B cell (primary cell): Measurements from ENCODE around the gene EFEMP1.
"Not testable (repeated sequence)": the region's sequence is repeated elsewhere in the genome, so short reads cannot be mapped to it uniquely, and the experiment has no call there.

Experiments used
- EZH2 ChIP-seq: IDR thresholded peaks from 2 replicates; pipeline ENCODE4 v1.6.1; 2012; ENCODE audit warnings: borderline replicate concordance, low read depth, mild to moderate bottlenecking, moderate library complexity, low read length; ENCODE audit not compliant: insufficient read depth, poor library complexity, severe bottlenecking
- TF ChIP-seq, protein P1 (sequence below): fragments of 200-600 bp; IDR thresholded peaks from one replicate; pipeline ENCODE4 v1.8.0; 2022; ENCODE audit warnings: antibody characterized with exemption, mild to moderate bottlenecking

DNA sequence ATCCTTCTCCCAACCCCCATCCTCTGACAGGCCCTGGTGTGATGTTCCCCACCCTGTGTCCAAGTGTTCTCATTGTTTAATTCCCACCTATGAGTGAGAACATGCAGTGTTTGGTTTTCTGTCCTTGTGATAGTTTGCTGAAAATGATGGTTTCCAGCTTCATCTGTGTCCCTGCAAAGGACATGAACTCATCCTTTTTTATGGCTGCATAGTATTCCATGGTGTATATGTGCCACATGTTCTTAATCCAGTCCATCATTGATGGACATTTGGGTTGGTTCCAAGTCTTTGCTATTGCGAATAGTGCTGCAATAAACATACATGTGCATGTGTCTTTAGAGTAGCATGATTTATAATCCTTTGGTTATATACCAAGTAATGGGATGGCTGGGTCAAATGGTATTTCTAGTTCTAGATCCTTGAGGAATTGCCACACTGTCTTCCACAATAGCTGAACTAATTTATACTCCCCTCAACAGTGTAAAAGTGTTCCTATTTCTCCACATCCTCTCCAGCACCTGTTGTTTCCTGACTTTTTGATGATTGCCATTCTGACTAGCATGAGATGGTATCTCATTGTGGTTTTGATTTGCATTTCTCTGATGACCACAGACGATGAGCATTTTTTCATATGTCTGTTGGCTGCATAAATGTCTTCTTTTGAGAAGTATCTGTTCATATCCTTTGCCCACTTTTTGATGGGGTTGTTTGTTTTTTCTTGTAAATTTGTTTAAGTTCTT, 91.7 kb downstream of the EFEMP1 start:
- TF ChIP-seq, protein P1, sequence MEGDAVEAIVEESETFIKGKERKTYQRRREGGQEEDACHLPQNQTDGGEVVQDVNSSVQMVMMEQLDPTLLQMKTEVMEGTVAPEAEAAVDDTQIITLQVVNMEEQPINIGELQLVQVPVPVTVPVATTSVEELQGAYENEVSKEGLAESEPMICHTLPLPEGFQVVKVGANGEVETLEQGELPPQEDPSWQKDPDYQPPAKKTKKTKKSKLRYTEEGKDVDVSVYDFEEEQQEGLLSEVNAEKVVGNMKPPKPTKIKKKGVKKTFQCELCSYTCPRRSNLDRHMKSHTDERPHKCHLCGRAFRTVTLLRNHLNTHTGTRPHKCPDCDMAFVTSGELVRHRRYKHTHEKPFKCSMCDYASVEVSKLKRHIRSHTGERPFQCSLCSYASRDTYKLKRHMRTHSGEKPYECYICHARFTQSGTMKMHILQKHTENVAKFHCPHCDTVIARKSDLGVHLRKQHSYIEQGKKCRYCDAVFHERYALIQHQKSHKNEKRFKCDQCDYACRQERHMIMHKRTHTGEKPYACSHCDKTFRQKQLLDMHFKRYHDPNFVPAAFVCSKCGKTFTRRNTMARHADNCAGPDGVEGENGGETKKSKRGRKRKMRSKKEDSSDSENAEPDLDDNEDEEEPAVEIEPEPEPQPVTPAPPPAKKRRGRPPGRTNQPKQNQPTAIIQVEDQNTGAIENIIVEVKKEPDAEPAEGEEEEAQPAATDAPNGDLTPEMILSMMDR, result not testable (repeated sequence)
- TF ChIP-seq EZH2, result not testable (repeated sequence)
